Uterus (tissue), 4 donors: ENCODE data around the gene GAS2L1. TPM values are rescaled to one million over a fixed set of nuclear protein-coding genes. Genes with fewer than 3 reads are reported as not detected.
"Not testable (repeated sequence)": the region's sequence is repeated elsewhere in the genome, so short reads cannot be mapped to it uniquely, and the experiment has no call there.

Experiments used
- DNase-seq, 2 donors: peaks; one replicate each; pipeline ENCODE4 v3.0.0-alpha.2; 2019 to 2020
- H3K27ac ChIP-seq, 2 donors: fragments of 200-600 bp; sonication (generic); 1 replicate in 1 of 2; 2 replicates in 1 of 2; pipeline ENCODE4 v1.5.1; 2016 to 2018
- H3K27me3 ChIP-seq, 2 donors: fragments of 200-600 bp; sonication (generic); one replicate each; pipeline ENCODE4 v1.5.1; 2018 to 2019; ENCODE audit warnings: control low read depth in 1 of 2
- H3K36me3 ChIP-seq, 2 donors: fragments of 200-600 bp; sonication (generic); one replicate each; pipeline ENCODE4 v1.5.1; 2019; ENCODE audit warnings: control low read depth in 1 of 2
- H3K4me1 ChIP-seq, 2 donors: fragments of 200-600 bp; sonication (generic); one replicate each; pipeline ENCODE4 v1.5.1; 2018 to 2019; ENCODE audit warnings: control low read depth in 1 of 2
- H3K4me3 ChIP-seq, 2 donors: fragments of 200-600 bp; sonication (generic); 1 replicate in 1 of 2; 2 replicates in 1 of 2; pipeline ENCODE4 v1.5.1; 2018 to 2019; ENCODE audit warnings: mild to moderate bottlenecking in 1 of 2
- H3K9me3 ChIP-seq, 2 donors: fragments of 200-600 bp; sonication (generic); one replicate each; pipeline ENCODE4 v1.5.1; 2019; ENCODE audit warnings: control low read depth in 1 of 2
- POLR2A ChIP-seq, 2 donors: fragments of 450-650 bp; IDR thresholded peaks; one replicate each; pipeline ENCODE4 v1.6.1; 2016; ENCODE audit warnings: antibody characterized with exemption in 2 of 2, mild to moderate bottlenecking in 1 of 2, moderate library complexity in 1 of 2
- intact Hi-C: fragments of 100-400 bp; cut with DNase I; formaldehyde crosslinking; loops from one replicate; pipeline ENCODE4 v1.15.1; 2023; ENCODE audit warnings: low total_unique reads
- total RNA-seq, 4 donors: library from RNA; depleted of rRNA in 3 of 4; stranded (reverse); fragments of >200 nt in 3 of 4; gene quantifications; one replicate each; pipeline versions ENCODE4 v1.1.0 to v1.2.4, GENCODE V29; 2014 to 2023
- TF ChIP-seq, protein P1 (sequence below), 4 experiments: fragments of 200-600 bp in 2 of 4; fragments of 450-650 bp in 2 of 4; sonication (generic) in 2 of 4; IDR thresholded peaks; one replicate each; pipeline ENCODE4 v1.5.1; 2016 to 2019; ENCODE audit warnings: antibody characterized with exemption in 4 of 4, mild to moderate bottlenecking in 2 of 4, moderate library complexity in 1 of 4
- donor health status: DM: yes; HTN: yes; CAD: no.

GAS2L1 gene
- total RNA-seq, 4 donors from 2014 or later = 2.4 to 29.6 (median 11.9) TPM

- DNase-seq = no peak
- TF ChIP-seq POLR2A (IDR thresholded peaks at IDR 0.05) = no peak
- Histone ChIP-seq H3K4me3 (no peak overlapping the region), H3K27me3 (no peaks in the 10 kb centered on the region), H3K9me3 (no peaks in the 10 kb centered on the region), H3K27ac (no peak overlapping the region), H3K36me3 (no peaks in the 10 kb centered on the region), H3K4me1 (no peaks in the 10 kb centered on the region)
- intact Hi-C loops = no loop called here
Observed at GRCh38 chr22:29342577-29343312, 36.3 kb downstream of the GAS2L1 start.

DNA sequence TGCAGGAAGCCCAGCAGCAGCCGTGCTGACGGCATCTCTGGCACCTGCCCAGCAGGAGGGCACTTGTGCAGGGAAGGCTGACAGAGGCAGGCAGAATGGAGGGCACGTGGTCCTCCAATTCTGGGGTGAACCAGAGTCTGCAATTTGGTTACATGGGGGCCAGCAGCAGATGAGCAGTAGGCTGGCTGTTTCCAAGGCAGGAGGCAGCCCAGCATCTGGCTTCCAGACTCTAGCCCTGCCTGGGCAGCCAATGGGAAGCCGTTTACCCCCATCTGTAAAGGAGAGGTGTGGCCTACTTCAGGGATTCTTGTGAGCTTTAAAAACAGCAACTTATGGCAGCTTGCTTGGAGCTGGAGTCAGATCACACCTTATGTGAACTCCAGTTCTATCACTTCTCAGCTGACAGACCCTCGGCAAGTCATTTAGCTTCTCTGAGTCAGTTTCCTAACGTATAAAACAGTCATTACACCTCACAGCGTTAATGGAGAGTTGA lies 36.9 kb downstream of the GAS2L1 start:
- no peak for TF ChIP-seq POLR2A (IDR thresholded peaks at IDR 0.05)
- TF ChIP-seq, protein P1, sequence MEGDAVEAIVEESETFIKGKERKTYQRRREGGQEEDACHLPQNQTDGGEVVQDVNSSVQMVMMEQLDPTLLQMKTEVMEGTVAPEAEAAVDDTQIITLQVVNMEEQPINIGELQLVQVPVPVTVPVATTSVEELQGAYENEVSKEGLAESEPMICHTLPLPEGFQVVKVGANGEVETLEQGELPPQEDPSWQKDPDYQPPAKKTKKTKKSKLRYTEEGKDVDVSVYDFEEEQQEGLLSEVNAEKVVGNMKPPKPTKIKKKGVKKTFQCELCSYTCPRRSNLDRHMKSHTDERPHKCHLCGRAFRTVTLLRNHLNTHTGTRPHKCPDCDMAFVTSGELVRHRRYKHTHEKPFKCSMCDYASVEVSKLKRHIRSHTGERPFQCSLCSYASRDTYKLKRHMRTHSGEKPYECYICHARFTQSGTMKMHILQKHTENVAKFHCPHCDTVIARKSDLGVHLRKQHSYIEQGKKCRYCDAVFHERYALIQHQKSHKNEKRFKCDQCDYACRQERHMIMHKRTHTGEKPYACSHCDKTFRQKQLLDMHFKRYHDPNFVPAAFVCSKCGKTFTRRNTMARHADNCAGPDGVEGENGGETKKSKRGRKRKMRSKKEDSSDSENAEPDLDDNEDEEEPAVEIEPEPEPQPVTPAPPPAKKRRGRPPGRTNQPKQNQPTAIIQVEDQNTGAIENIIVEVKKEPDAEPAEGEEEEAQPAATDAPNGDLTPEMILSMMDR (IDR thresholded peaks at IDR 0.05) = no peak
- no peaks in the 10 kb centered on the region for H3K27me3 ChIP-seq
- intact Hi-C loops = no loop called here
- H3K9me3 ChIP-seq = no peaks in the 10 kb centered on the region
- H3K4me1 ChIP-seq = no peaks in the 10 kb centered on the region
- DNase-seq = no peak
- H3K36me3 ChIP-seq = no peaks in the 10 kb centered on the region
- no peak overlapping the region for H3K27ac ChIP-seq
- no peak overlapping the region for H3K4me3 ChIP-seq

DNA sequence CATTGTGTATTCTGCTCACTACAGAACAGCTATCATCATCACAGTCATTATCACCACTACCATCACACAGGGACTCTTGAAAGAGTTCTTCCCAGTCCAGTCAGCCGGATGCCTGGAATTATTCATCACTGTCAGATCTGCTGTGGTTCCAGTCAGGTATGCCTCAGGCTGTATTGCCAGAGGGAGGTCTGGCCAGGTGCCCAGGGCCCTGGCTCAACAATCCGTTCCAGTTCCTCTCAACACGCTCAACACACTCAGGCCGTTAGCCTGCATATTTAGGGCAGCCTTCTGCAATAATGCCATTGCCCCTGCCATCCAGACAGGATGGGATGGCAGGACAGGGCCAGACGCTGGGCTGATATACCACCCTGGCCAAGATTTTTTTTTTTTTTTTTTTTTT lies 37.7 kb downstream of the GAS2L1 start:
- peak; percentile 75 to 80 for DNase-seq
- no peaks in the 10 kb centered on the region for H3K9me3 ChIP-seq
- no peaks in the 10 kb centered on the region for H3K4me1 ChIP-seq
- no peak overlapping the region for H3K4me3 ChIP-seq
- no peak overlapping the region for H3K27ac ChIP-seq
- no peaks in the 10 kb centered on the region for H3K27me3 ChIP-seq
- TF ChIP-seq, protein P1 (IDR thresholded peaks at IDR 0.05) = no peak
- TF ChIP-seq POLR2A (IDR thresholded peaks at IDR 0.05) = no peak
- no peaks in the 10 kb centered on the region for H3K36me3 ChIP-seq
- intact Hi-C loops = no loop called here

DNA sequence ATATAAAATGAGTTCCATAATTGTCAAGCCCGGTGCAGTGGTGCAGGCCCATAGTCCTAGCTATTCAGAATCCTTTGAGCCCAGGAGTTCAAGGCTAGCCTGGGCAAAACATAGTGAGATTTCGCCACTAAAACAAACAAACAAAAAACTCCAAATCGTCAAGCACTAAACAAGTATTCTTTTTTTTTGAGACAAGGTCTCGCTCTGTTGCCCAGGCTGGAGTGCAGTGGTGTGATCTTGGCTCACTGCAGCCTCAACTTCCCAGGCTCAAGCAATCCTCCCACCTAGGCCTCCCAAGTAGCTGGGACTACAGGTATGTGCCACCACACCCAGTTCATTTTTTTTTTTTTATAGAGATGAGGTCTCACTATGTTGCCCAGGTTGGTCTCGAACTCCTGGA lies 38.4 kb downstream of the GAS2L1 start:
- H3K4me1 ChIP-seq, H3K27ac ChIP-seq, H3K27me3 ChIP-seq, H3K4me3 ChIP-seq, H3K9me3 ChIP-seq, DNase-seq, intact Hi-C loops, H3K36me3 ChIP-seq: not testable (repeated sequence)

DNA sequence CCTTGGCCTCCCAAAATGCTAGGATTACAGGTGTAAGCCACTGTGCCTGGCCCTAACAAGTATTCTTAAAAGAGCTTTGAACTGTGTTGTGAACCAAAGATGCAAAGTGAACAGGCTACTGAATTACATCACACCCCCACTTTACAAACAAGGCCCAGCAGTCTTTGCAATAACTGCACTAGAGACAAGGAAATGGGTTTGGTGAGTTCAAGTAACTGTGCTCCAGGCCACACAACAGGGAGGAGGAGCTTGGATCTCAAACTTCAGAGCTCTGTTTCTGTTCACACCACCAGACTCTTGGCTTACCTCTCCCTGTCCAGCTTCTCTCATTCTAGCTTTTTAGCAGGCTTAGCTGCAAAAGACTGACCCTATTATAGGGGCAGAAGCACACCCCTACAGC lies 39.5 kb downstream of the GAS2L1 start:
- H3K27ac ChIP-seq = no peak overlapping the region
- TF ChIP-seq, protein P1 (IDR thresholded peaks at IDR 0.05) = no peak
- TF ChIP-seq POLR2A (IDR thresholded peaks at IDR 0.05) = no peak
- no peak for DNase-seq
- no peaks in the 10 kb centered on the region for H3K27me3 ChIP-seq
- no peaks in the 10 kb centered on the region for H3K4me1 ChIP-seq
- no peaks in the 10 kb centered on the region for H3K9me3 ChIP-seq
- intact Hi-C loops = no loop called here
- H3K4me3 ChIP-seq = no peak overlapping the region
- no peaks in the 10 kb centered on the region for H3K36me3 ChIP-seq

DNA sequence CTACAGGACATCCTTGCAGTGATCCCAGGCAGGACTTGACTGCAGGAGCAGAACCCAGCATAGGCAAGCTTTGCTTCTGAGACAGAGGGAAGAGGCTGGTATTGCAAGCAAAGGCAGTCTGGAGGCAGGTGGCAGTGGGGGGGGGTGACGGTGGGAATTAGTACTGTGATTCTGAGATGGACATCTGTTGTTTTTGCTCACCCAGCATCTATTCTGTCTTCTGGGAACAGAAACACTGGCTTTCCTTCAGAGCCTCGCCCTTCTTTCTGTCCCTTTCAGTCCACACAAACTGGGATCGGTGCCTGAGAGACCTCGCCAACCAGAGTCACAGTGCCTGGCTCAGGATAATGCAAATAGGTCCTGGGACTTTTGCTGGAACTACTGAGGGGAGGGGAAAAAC lies 40.2 kb downstream of the GAS2L1 start:
- H3K4me1 ChIP-seq = no peaks in the 10 kb centered on the region
- H3K36me3 ChIP-seq = no peaks in the 10 kb centered on the region

More for the DNA sequence above, 40.2 kb downstream of the GAS2L1 start:
- H3K27ac ChIP-seq = no peak overlapping the region
- TF ChIP-seq, protein P1 (IDR thresholded peaks at IDR 0.05) = no peak
- no peak for TF ChIP-seq POLR2A (IDR thresholded peaks at IDR 0.05)
- no peaks in the 10 kb centered on the region for H3K27me3 ChIP-seq
- no peak for DNase-seq
- intact Hi-C loops = no loop called here
- H3K9me3 ChIP-seq = no peaks in the 10 kb centered on the region
- no peak overlapping the region for H3K4me3 ChIP-seq
